SK-N-SH (cell line): ENCODE data around the gene MMS19.

ENCODE experiments used
- CTCF ChIP-seq: fragments of 200-600 bp; sonication (generic); IDR thresholded peaks from 2 replicates; pipeline ENCODE4 v1.6.1; 2017; ENCODE audit warnings: antibody characterized with exemption, mild to moderate bottlenecking, moderate library complexity
- NFIC ChIP-seq: IDR thresholded peaks from 2 replicates; pipeline ENCODE4 v1.4.0; 2012; ENCODE audit warnings: borderline replicate concordance
- POLR2AphosphoS5 ChIP-seq: IDR thresholded peaks from 2 replicates; pipeline ENCODE4 v1.6.1; 2012; ENCODE audit warnings: low read depth, low read length

- TF ChIP-seq POLR2AphosphoS5 (no peak), CTCF (no peak), NFIC (no peak)
Measured at GRCh38 chr10:97514344-97514743, 16.1 kb upstream of the MMS19 start.
